ENCODE data around the gene ARHGAP26.

GRCh38 chr5:143120460-143121134 is 350.4 kb downstream of the ARHGAP26 start:
- TF ChIP-seq CTCF (optimal IDR thresholded peaks at IDR 0.05 in 1 of 3, IDR thresholded peaks at IDR 0.05 in 1 of 3, conservative IDR thresholded peaks at IDR 0.05 in 1 of 3; ENCODE audit: extremely low read depth in 1 of 3, insufficient read depth in 2 of 3, low read length in 3 of 3): no peak
- no peak for TF ChIP-seq EZH2 (IDR thresholded peaks at IDR 0.05; ENCODE audit: low read length)

Measured in keratinocyte (primary cell).